Glutamatergic neuron (in vitro differentiated cells): Measurements from ENCODE around the gene PERP. TPM values are rescaled to one million over a fixed set of nuclear protein-coding genes. Genes with fewer than 3 reads are reported as not detected.
A peak's percentile ranks its signal among the peaks of the same experiment; 100 is the strongest.

Experiments
- DNase-seq: peaks from one replicate; pipeline ENCODE4 v3.0.0; 2022
- H3K27ac Mint-ChIP-seq: one replicate; pipeline ENCODE4 v1.8.0; 2020; ENCODE audit warnings: mild to moderate bottlenecking, mixed read lengths, inconsistent platforms; ENCODE audit not compliant: unreplicated experiment
- H3K27me3 Mint-ChIP-seq: one replicate; pipeline ENCODE4 v1.8.0; 2020; ENCODE audit warnings: mild to moderate bottlenecking, moderate library complexity, mixed read lengths, inconsistent platforms; ENCODE audit not compliant: unreplicated experiment
- H3K36me3 Mint-ChIP-seq: one replicate; pipeline ENCODE4 v1.8.0; 2020; ENCODE audit warnings: mild to moderate bottlenecking, mixed read lengths, inconsistent platforms; ENCODE audit not compliant: unreplicated experiment
- H3K4me1 Mint-ChIP-seq: one replicate; pipeline ENCODE4 v1.8.0; 2020; ENCODE audit warnings: mild to moderate bottlenecking, low read depth, mixed read lengths, inconsistent platforms; ENCODE audit not compliant: unreplicated experiment
- H3K4me3 Mint-ChIP-seq: one replicate; pipeline ENCODE4 v1.8.0; 2020; ENCODE audit warnings: mild to moderate bottlenecking, mixed read lengths, inconsistent platforms; ENCODE audit not compliant: unreplicated experiment
- H3K9me3 Mint-ChIP-seq: one replicate; pipeline ENCODE4 v1.8.0; 2020; ENCODE audit warnings: mild to moderate bottlenecking, moderate library complexity, mixed read lengths, inconsistent platforms; ENCODE audit not compliant: unreplicated experiment
- total RNA-seq: library from RNA; stranded (reverse); fragmentation: NEBNext Ultra II Directional; extraction: Animal tissue kit (Norgen Biotek cat#: 25700); gene quantifications from one replicate; pipeline ENCODE4 v1.2.1, GENCODE V29; 2021; ENCODE audit not compliant: unreplicated experiment
- TF ChIP-seq, protein P1 (sequence below): fragments of 200-600 bp; sonication (generic); IDR thresholded peaks from one replicate; pipeline ENCODE4 v1.5.0; 2021; ENCODE audit not compliant: partially characterized antibody, unreplicated experiment

The PERP gene
- total RNA-seq, 1 donor from 2014 or later, result 10.7 TPM

DNA sequence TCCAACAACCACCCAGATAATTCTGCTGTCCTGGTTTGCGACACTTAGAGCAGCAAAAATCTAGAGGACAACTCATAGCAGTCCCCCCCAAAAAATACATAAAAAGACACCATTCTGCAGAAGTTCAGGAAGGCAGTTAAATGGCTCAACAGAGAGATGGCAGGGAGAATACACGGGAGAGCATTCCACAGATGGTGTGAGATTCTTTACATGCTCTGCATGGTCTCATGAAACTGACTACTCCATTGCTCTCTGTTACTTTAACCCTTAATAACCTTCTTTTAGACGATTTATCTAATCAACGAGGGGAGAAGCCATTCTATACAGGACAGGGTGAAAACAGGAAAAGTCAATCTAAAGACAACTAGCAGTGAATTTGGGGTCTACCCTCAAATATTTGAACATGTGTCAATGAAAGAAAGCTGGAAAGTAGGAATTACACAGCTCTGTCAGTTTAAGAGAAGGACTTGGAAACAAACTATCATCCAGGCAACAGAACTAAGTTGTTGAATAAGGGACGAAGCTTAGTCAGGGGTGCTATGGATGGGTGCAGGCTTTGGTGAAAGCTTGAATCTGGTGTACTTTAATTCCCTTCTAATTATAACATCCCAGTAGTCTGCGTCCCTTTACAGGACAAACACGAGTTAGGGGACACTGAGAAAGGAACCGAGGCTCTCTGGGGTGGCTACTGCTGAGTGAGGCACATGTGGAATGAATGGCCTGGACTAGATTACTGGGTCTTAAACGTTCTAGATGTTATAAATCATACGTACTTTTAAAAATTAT lies 5.1 kb downstream of the PERP start:
- no peak for DNase-seq
- no peaks in the 10 kb centered on the region for H3K27me3 Mint-ChIP-seq
- H3K4me1 Mint-ChIP-seq, result peaks cover 11% of the 10 kb centered on the region
- H3K36me3 Mint-ChIP-seq, result no peaks in the 10 kb centered on the region
- no peak overlapping the region for H3K27ac Mint-ChIP-seq
- H3K4me3 Mint-ChIP-seq, result peak overlapping the region; percentile 13
- H3K9me3 Mint-ChIP-seq, result no peaks in the 10 kb centered on the region
- TF ChIP-seq, protein P1, sequence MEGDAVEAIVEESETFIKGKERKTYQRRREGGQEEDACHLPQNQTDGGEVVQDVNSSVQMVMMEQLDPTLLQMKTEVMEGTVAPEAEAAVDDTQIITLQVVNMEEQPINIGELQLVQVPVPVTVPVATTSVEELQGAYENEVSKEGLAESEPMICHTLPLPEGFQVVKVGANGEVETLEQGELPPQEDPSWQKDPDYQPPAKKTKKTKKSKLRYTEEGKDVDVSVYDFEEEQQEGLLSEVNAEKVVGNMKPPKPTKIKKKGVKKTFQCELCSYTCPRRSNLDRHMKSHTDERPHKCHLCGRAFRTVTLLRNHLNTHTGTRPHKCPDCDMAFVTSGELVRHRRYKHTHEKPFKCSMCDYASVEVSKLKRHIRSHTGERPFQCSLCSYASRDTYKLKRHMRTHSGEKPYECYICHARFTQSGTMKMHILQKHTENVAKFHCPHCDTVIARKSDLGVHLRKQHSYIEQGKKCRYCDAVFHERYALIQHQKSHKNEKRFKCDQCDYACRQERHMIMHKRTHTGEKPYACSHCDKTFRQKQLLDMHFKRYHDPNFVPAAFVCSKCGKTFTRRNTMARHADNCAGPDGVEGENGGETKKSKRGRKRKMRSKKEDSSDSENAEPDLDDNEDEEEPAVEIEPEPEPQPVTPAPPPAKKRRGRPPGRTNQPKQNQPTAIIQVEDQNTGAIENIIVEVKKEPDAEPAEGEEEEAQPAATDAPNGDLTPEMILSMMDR, result no peak

DNA sequence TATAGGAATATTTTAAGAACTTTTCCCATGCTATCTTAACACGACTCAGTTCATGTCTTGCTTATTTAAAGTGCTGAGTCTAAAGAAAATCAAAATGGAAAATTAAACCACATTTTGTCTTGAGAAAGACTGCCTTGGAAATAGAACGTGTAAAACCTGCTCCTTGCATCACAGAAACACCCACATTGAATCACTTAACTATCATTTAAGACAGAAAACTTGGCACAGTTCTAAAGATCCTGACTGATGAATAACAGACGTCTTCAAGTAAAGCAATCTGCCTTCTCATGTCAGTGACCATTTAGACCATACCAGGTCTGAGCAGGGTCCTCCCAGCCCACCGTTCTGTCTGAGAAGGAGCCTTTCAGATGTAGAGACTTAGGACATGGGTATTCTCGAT lies 7.4 kb downstream of the PERP start:
- Mint-ChIP-seq H3K9me3 (no peaks in the 10 kb centered on the region), H3K27me3 (no peaks in the 10 kb centered on the region), H3K4me1 (peaks cover under 1% of the 10 kb centered on the region), H3K4me3 (no peak overlapping the region), H3K27ac (no peak overlapping the region), H3K36me3 (no peaks in the 10 kb centered on the region)
- TF ChIP-seq, protein P1, result no peak
- DNase-seq, result no peak

DNA sequence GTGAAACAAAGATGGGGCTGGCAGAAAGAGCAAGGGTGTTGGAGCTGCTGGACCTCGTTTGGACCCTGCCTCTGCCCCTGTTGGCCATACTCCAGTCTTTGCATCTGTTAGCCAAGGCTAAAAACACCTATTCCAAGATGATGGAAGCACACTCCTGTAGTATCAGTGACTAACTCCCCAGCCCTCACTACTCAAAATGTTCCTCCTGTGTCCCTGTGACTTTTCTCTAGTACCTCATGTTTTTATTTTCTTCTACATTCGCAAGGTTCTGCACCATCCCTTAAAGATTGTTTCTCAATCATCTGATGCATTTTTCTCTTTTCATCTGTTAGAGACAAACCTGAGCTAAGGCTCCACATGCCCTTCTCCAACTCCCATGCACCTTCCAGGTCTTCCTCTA lies 8.9 kb downstream of the PERP start:
- Mint-ChIP-seq H3K9me3 (no peaks in the 10 kb centered on the region), H3K4me3 (no peak overlapping the region), H3K27me3 (no peaks in the 10 kb centered on the region), H3K36me3 (no peaks in the 10 kb centered on the region), H3K4me1 (no peaks in the 10 kb centered on the region), H3K27ac (no peak overlapping the region)
- TF ChIP-seq, protein P1, result no peak
- no peak for DNase-seq

DNA sequence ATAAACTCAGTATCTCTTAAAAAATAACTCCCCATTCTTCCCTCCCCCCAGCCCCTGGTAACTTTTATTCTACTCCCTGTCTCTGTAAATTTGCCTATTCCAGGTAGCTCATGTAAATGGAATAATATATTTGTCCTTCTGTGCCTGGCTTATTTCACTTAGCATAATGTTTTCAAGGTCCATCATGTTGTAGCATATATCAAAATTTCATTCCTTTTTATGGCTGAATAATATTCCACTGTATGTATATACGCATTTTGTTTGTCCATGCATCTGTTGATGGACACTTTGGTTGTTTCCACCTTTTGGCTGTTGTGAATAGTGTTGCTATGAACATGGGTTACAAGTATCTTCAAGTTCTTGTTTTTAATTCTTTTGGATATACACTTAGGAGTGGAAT lies 13.0 kb downstream of the PERP start:
- TF ChIP-seq, protein P1, result no peak
- Mint-ChIP-seq H3K27ac (no peak overlapping the region), H3K27me3 (no peaks in the 10 kb centered on the region), H3K9me3 (no peaks in the 10 kb centered on the region), H3K4me3 (no peak overlapping the region), H3K36me3 (no peaks in the 10 kb centered on the region), H3K4me1 (no peaks in the 10 kb centered on the region)
- no peak for DNase-seq

DNA sequence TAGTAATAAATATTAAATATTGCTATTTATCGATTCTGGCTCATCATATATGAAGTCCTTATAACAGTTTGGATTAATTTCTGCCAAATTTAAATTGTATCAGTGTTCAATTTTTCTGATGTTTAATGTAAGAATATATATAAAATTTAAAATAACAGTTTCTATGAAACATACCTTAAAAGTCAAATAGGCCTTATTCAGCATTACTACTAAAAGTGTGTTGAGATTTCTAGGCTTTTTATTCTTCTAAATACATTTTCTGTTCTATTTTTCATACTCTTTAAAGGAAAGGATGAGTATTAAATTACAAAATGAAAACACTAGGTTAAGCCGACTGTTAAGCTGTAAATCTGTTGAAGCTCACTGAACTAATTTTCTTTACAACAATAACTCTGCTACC lies 13.6 kb downstream of the PERP start:
- H3K4me1 Mint-ChIP-seq, result no peaks in the 10 kb centered on the region
- TF ChIP-seq, protein P1, result no peak
- no peak overlapping the region for H3K27ac Mint-ChIP-seq
- no peaks in the 10 kb centered on the region for H3K36me3 Mint-ChIP-seq
- no peak for DNase-seq
- H3K9me3 Mint-ChIP-seq, result no peaks in the 10 kb centered on the region
- no peaks in the 10 kb centered on the region for H3K27me3 Mint-ChIP-seq
- no peak overlapping the region for H3K4me3 Mint-ChIP-seq
